Hepatocyte (in vitro differentiated cells): Measurements from ENCODE around the gene CMIP. TPM values are rescaled to one million over a fixed set of nuclear protein-coding genes. Genes with fewer than 3 reads are reported as not detected.

Source experiments
- DNase-seq: peaks from one replicate; pipeline ENCODE4 v3.0.0-alpha.2; 2016; ENCODE audit warnings: low spot score
- H2AFZ ChIP-seq: fragments of 200-600 bp; sonication (generic); 2 replicates; pipeline ENCODE4 v1.6.0; 2016; ENCODE audit warnings: antibody characterized with exemption, mild to moderate bottlenecking
- H3K27ac ChIP-seq: fragments of 200-600 bp; sonication (generic); 2 replicates; pipeline ENCODE4 v1.5.1; 2016; ENCODE audit warnings: mild to moderate bottlenecking
- H3K27me3 ChIP-seq: fragments of 200-600 bp; sonication (generic); 2 replicates; pipeline ENCODE4 v1.6.1; 2016
- H3K36me3 ChIP-seq: fragments of 200-600 bp; sonication (generic); replicated peaks from 2 replicates; pipeline ENCODE4 v1.5.1; 2016; ENCODE audit warnings: low read depth; ENCODE audit not compliant: insufficient read depth
- H3K4me1 ChIP-seq: fragments of 200-600 bp; sonication (generic); 2 replicates; pipeline ENCODE4 v1.5.1; 2016; ENCODE audit warnings: mild to moderate bottlenecking, moderate library complexity; ENCODE audit not compliant: insufficient read depth
- H3K4me2 ChIP-seq: fragments of 200-600 bp; sonication (generic); 2 replicates; pipeline ENCODE4 v1.6.0; 2016
- H3K4me3 ChIP-seq: fragments of 200-600 bp; sonication (generic); 2 replicates; pipeline ENCODE4 v1.5.1; 2016; ENCODE audit warnings: mild to moderate bottlenecking
- H3K79me2 ChIP-seq: fragments of 200-600 bp; sonication (generic); 2 replicates; pipeline ENCODE4 v1.6.0; 2017; ENCODE audit warnings: mild to moderate bottlenecking
- H3K9me2 ChIP-seq: fragments of 200-600 bp; sonication (generic); replicated peaks from 2 replicates; pipeline ENCODE4 v1.6.0; 2017; ENCODE audit warnings: mild to moderate bottlenecking; ENCODE audit not compliant: insufficient read depth
- H3K9me3 ChIP-seq: fragments of 200-600 bp; sonication (generic); 2 replicates; pipeline ENCODE4 v1.5.1; 2016; ENCODE audit warnings: low read depth, mild to moderate bottlenecking
- H4K20me1 ChIP-seq: fragments of 200-600 bp; sonication (generic); 2 replicates; pipeline ENCODE4 v1.6.0; 2016; ENCODE audit warnings: mild to moderate bottlenecking; ENCODE audit not compliant: insufficient read depth, poor library complexity, severe bottlenecking
- CTCF ChIP-seq: fragments of 200-600 bp; sonication (generic); IDR thresholded peaks from 2 replicates; pipeline ENCODE4 v1.5.1; 2016; ENCODE audit warnings: antibody characterized with exemption, mild to moderate bottlenecking; ENCODE audit not compliant: poor library complexity
- EZH2 ChIP-seq: fragments of 200-600 bp; sonication (generic); IDR thresholded peaks from 2 replicates; pipeline ENCODE4 v1.6.1; 2016; ENCODE audit warnings: antibody characterized with exemption, mild to moderate bottlenecking, borderline replicate concordance
- EZH2phosphoT487 ChIP-seq: fragments of 200-600 bp; sonication (generic); IDR thresholded peaks from one replicate; pipeline ENCODE4 v1.6.1; 2018; ENCODE audit warnings: antibody characterized with exemption, mild to moderate bottlenecking, low read depth, moderate library complexity; ENCODE audit not compliant: unreplicated experiment, severe bottlenecking
- WGBS: methylation state at CpG from one replicate; pipeline ENCODE4 v1.1.6; 2016; ENCODE audit warnings: low lambda C conversion rate; ENCODE audit errors: missing lambda C conversion rate; 5-methylcytosine and 5-hydroxymethylcytosine counted together
- polyA plus RNA-seq: library from polyadenylated mRNA; unstranded; fragments of >200 nt; fragmentation: Nextera tagmentation; extraction: Ambion mirVana; gene quantifications from 2 replicates; pipeline ENCODE4 v1.2.1, GENCODE V29; 2016
- total RNA-seq: library from RNA; depleted of rRNA; stranded (reverse); fragments of >200 nt; gene quantifications from 2 replicates; pipeline ENCODE4 v1.2.3, GENCODE V29; 2014

Gene CMIP
- total and polyA plus RNA-seq, 2 experiments from 2014 or later, result 5.8 to 17.8 TPM

GRCh38 chr16:81464279-81464678 lies 19.7 kb downstream of the CMIP start:
- peaks cover 100% of the 10 kb centered on the region for H3K79me2 ChIP-seq
- WGBS, result 97% methylated on average over 5 of the region's 5 CpGs
- no peaks in the 10 kb centered on the region for H3K9me2 ChIP-seq
- no peaks in the 10 kb centered on the region for H3K9me3 ChIP-seq
- DNase-seq, result no peak
- TF ChIP-seq EZH2phosphoT487, result no peak
- H3K4me3 ChIP-seq, result no peak overlapping the region
- no peak overlapping the region for H2AFZ ChIP-seq
- H3K4me1 ChIP-seq, result peaks cover 10% of the 10 kb centered on the region
- no peak overlapping the region for H3K4me2 ChIP-seq
- H3K27me3 ChIP-seq, result no peaks in the 10 kb centered on the region
- peaks cover 83% of the 10 kb centered on the region for H4K20me1 ChIP-seq
- H3K27ac ChIP-seq, result no peak overlapping the region
- no peaks in the 10 kb centered on the region for H3K36me3 ChIP-seq

GRCh38 chr16:81465375-81465943 lies 20.9 kb downstream of the CMIP start:
- peaks cover 10% of the 10 kb centered on the region for H3K4me1 ChIP-seq

GRCh38 chr16:81466356-81466980 lies 21.9 kb downstream of the CMIP start:
- Histone ChIP-seq H3K79me2 (peaks cover 99% of the 10 kb centered on the region), H3K4me1 (peaks cover 10% of the 10 kb centered on the region), H3K27me3 (no peaks in the 10 kb centered on the region), H3K4me2 (no peak overlapping the region), H3K4me3 (no peak overlapping the region), H3K27ac (no peak overlapping the region), H4K20me1 (peaks cover 85% of the 10 kb centered on the region), H3K9me3 (no peaks in the 10 kb centered on the region), H3K36me3 (no peaks in the 10 kb centered on the region), H2AFZ (no peak overlapping the region), H3K9me2 (no peaks in the 10 kb centered on the region)
- WGBS, result 83% methylated on average over 7 of the region's 7 CpGs
- no peak for TF ChIP-seq EZH2phosphoT487
- TF ChIP-seq CTCF, result no peak
- no peak for TF ChIP-seq EZH2
- no peak for DNase-seq

More at GRCh38 chr16:81465375-81465943, 20.9 kb downstream of the CMIP start:
- Histone ChIP-seq H3K9me3 (no peaks in the 10 kb centered on the region), H3K4me3 (no peak overlapping the region), H3K27me3 (no peaks in the 10 kb centered on the region), H3K27ac (no peak overlapping the region), H3K79me2 (peaks cover 99% of the 10 kb centered on the region), H3K9me2 (no peaks in the 10 kb centered on the region), H2AFZ (no peak overlapping the region), H4K20me1 (peaks cover 84% of the 10 kb centered on the region), H3K4me2 (no peak overlapping the region), H3K36me3 (no peaks in the 10 kb centered on the region)
- WGBS, result 89% methylated on average over 18 of the region's 18 CpGs
- DNase-seq, result no peak
- TF ChIP-seq EZH2 (no peak), EZH2phosphoT487 (no peak), CTCF (no peak)

GRCh38 chr16:81467072-81467471 lies 22.5 kb downstream of the CMIP start:
- no peak for TF ChIP-seq EZH2phosphoT487
- no peak for TF ChIP-seq CTCF
- TF ChIP-seq EZH2, result no peak
- Histone ChIP-seq H3K27me3 (no peaks in the 10 kb centered on the region), H3K9me3 (no peaks in the 10 kb centered on the region), H2AFZ (no peak overlapping the region), H3K79me2 (peaks cover 99% of the 10 kb centered on the region), H3K4me1 (peaks cover 8% of the 10 kb centered on the region), H4K20me1 (peaks cover 86% of the 10 kb centered on the region), H3K4me3 (no peak overlapping the region), H3K9me2 (no peaks in the 10 kb centered on the region), H3K36me3 (no peaks in the 10 kb centered on the region), H3K27ac (no peak overlapping the region), H3K4me2 (no peak overlapping the region)
- no peak for DNase-seq
- 95% methylated on average over 11 of the region's 11 CpGs for WGBS
